Endothelial cell of umbilical vein (primary cell): ENCODE measurements around the gene COG5. TPM values are rescaled to one million over a fixed set of nuclear protein-coding genes. Genes with fewer than 3 reads are reported as not detected.

Source experiments
- BruUV-seq: library from RNA; stranded (reverse); fragments of 400-500 nt; replicated peaks from 2 replicates; lab custom pipeline; 2021; lab: Mats Ljungman, UMichigan
- CTCF ChIA-PET: fragments of 300-600, 350-600 bp; sonication (Branson Sonifier 250); formaldehyde crosslinking; loops from one replicate; lab custom pipeline; 2021; ENCODE audit warnings: antibody characterized with exemption, inconsistent platforms; lab: Charles Lee
- POLR2A ChIA-PET: fragments of 300-600, 350-600 bp; sonication (Branson Sonifier 250); formaldehyde crosslinking; loops from one replicate; lab custom pipeline; 2021; ENCODE audit warnings: antibody characterized with exemption, inconsistent platforms; lab: Charles Lee
- DNase-seq: peaks from one replicate; pipeline ENCODE4 v3.0.0-alpha.2; 2011; ENCODE audit warnings: low read depth, low spot score
- FAIRE-seq: peaks from 2 replicates; lab custom pipeline; 2011; peaks lifted over from hg19 to GRCh38; lab: Jason Lieb, UNC
- H2AFZ ChIP-seq: 2 replicates; pipeline ENCODE4 v1.6.0; 2012; ENCODE audit warnings: low read depth, low read length, control low read depth, inconsistent platforms
- H3K27ac ChIP-seq: 2 replicates; pipeline ENCODE4 v1.5.1; 2011; ENCODE audit warnings: low read depth, mild to moderate bottlenecking, control low read depth, low read length, moderate library complexity; ENCODE audit not compliant: insufficient read depth
- H3K27me3 ChIP-seq, 2 experiments: 2 replicates each; pipeline versions ENCODE4 v1.6.0 to v1.6.1; 2011; ENCODE audit warnings: low read length in 2 of 2, mixed read lengths in 1 of 2; ENCODE audit not compliant: control insufficient read depth in 2 of 2, insufficient read depth in 2 of 2
- H3K36me3 ChIP-seq, 2 experiments: 2 replicates in 1 of 2; 3 replicates in 1 of 2; pipeline ENCODE4 v1.5.1; 2011; ENCODE audit warnings: low read length in 2 of 2, mild to moderate bottlenecking in 1 of 2, moderate library complexity in 1 of 2; ENCODE audit not compliant: control insufficient read depth in 2 of 2, insufficient read depth in 2 of 2; ENCODE audit errors: extremely low read depth in 1 of 2
- H3K4me1 ChIP-seq: 3 replicates; pipeline ENCODE4 v1.5.1; 2011; ENCODE audit warnings: mild to moderate bottlenecking, low read length; ENCODE audit not compliant: control insufficient read depth, insufficient read depth; ENCODE audit errors: extremely low read depth
- H3K4me2 ChIP-seq: 2 replicates; pipeline ENCODE4 v1.6.1; 2011; ENCODE audit warnings: low read length, control low read depth, mixed read lengths; ENCODE audit not compliant: insufficient read depth
- H3K4me3 ChIP-seq, 3 experiments: fragments of 200-600 bp in 1 of 3; sonication (generic), shearing (Covaris generic) in 1 of 3; replicated peaks in 1 of 3; 2 replicates each; pipeline ENCODE4 v1.5.1; 2011 to 2016; ENCODE audit warnings: control low read depth in 3 of 3, low read length in 3 of 3, mild to moderate bottlenecking in 2 of 3, inconsistent platforms in 1 of 3, low read depth in 1 of 3, moderate library complexity in 1 of 3; ENCODE audit not compliant: insufficient read depth in 1 of 3
- H3K79me2 ChIP-seq: 2 replicates; pipeline ENCODE4 v1.6.0; 2012; ENCODE audit warnings: low read length, inconsistent platforms; ENCODE audit not compliant: control insufficient read depth, insufficient read depth
- H3K9ac ChIP-seq: replicated peaks from 2 replicates; pipeline ENCODE3; 2011; ENCODE audit warnings: low read length, control low read depth; ENCODE audit not compliant: insufficient read depth; ENCODE audit errors: extremely low read depth
- H3K9me1 ChIP-seq: replicated peaks from 3 replicates; pipeline ENCODE4 v1.6.0; 2011; ENCODE audit warnings: mild to moderate bottlenecking, low read length; ENCODE audit not compliant: control insufficient read depth, insufficient read depth; ENCODE audit errors: extremely low read depth
- H3K9me3 ChIP-seq: replicated peaks from 2 replicates; pipeline ENCODE4 v1.5.1; 2012; ENCODE audit warnings: low read length, inconsistent platforms; ENCODE audit not compliant: control insufficient read depth, insufficient read depth
- H4K20me1 ChIP-seq: replicated peaks from 2 replicates; pipeline ENCODE3; 2011; ENCODE audit warnings: mild to moderate bottlenecking, low read length; ENCODE audit not compliant: control insufficient read depth, insufficient read depth; ENCODE audit errors: extremely low read depth
- EZH2 ChIP-seq: IDR thresholded peaks from 2 replicates; pipeline ENCODE4 v1.6.1; 2012; ENCODE audit warnings: borderline replicate concordance, low read depth, mild to moderate bottlenecking, moderate library complexity, low read length, inconsistent platforms; ENCODE audit not compliant: severe bottlenecking
- FOS ChIP-seq: IDR thresholded peaks from 2 replicates; pipeline ENCODE4 v1.6.1; 2011; ENCODE audit warnings: mild to moderate bottlenecking, low read length, moderate library complexity, borderline replicate concordance; ENCODE audit not compliant: insufficient read depth
- JUN ChIP-seq: IDR thresholded peaks from 2 replicates; pipeline ENCODE4 v1.6.1; 2011; ENCODE audit warnings: borderline replicate concordance, low read depth; ENCODE audit not compliant: insufficient read length, insufficient read depth
- MYC ChIP-seq: IDR thresholded peaks from one replicate; pipeline ENCODE4 v1.6.1; 2011; ENCODE audit warnings: mild to moderate bottlenecking, low read depth, low read length
- POLR2AphosphoS5 ChIP-seq: IDR thresholded peaks from 2 replicates; pipeline ENCODE4 v1.6.1; 2012; ENCODE audit warnings: low read depth, mild to moderate bottlenecking, control low read depth, low read length, moderate library complexity; ENCODE audit not compliant: insufficient read depth
- dilution Hi-C: fragments of 300-500 bp; cut with MboI; formaldehyde crosslinking; loops from one replicate; pipeline ENCODE4 v1.15.0; 2019; ENCODE audit warnings: low sequenced_read_pairs; ENCODE audit not compliant: extremely low pct_ligation_motif_present
- intact Hi-C: fragments of 100-400 bp; cut with micrococcal nuclease; formaldehyde crosslinking; loops from one replicate; pipeline ENCODE4 v1.10.0; 2022
- polyA plus RNA-seq, 4 experiments: library from polyadenylated mRNA; depleted of rRNA in 3 of 4; stranded (reverse) in 3 of 4; unstranded in 1 of 4; fragments of >200 nt; gene quantifications; 2 replicates each; pipeline versions ENCODE4 v1.2.1 to v1.2.3, GENCODE V29; 2011 to 2012; ENCODE audit warnings: missing spikeins in 1 of 4
- total RNA-seq: library from RNA; stranded (reverse); gene quantifications from 2 replicates; pipeline ENCODE4 v1.2.3, GENCODE V29; 2021
- TF ChIP-seq, protein P1 (sequence below), 2 donors: IDR thresholded peaks; 1 replicate in 1 of 2; 2 replicates in 1 of 2; pipeline ENCODE4 v1.5.1; 2011; ENCODE audit warnings: low read length in 2 of 2, mild to moderate bottlenecking in 2 of 2, moderate library complexity in 2 of 2, control low read depth in 1 of 2, inconsistent platforms in 1 of 2, low read depth in 1 of 2; ENCODE audit not compliant: insufficient read depth in 1 of 2; ENCODE audit errors: extremely low read depth in 1 of 2
- TF ChIP-seq, protein P2 (sequence below): IDR thresholded peaks from 2 replicates; pipeline ENCODE4 v1.6.1; 2011; ENCODE audit not compliant: insufficient read depth, insufficient read length

COG5 gene
- total and polyA plus RNA-seq, 2 donors (not counting 3 experiments of a cell fraction or from before 2014, with no cell fraction given), result 18.8 to 45.3 TPM

- no peak within 1 kb of the TSS for H3K4me2 ChIP-seq
- no peaks in the 10 kb centered on the region for H3K27me3 ChIP-seq
- DNase-seq (no peak), FAIRE-seq (no peak)
- dilution Hi-C loops (no loop called here), intact Hi-C loops (loop anchor here (10.0 kb wide), 1 partner anchor 125 kb away; no protein-coding TSS in a partner anchor)
- no peaks in the 10 kb centered on the region for H3K79me2 ChIP-seq
- no peaks in the 10 kb centered on the region for H4K20me1 ChIP-seq
- no peaks in the 10 kb centered on the region for H3K36me3 ChIP-seq
- H3K9ac ChIP-seq, result no peak within 1 kb of the TSS
- CTCF ChIA-PET, result no interaction called here
- no peak within 1 kb of the TSS for H2AFZ ChIP-seq
- H3K27ac ChIP-seq, result no peak within 1 kb of the TSS
- H3K4me3 ChIP-seq, result no peak within 1 kb of the TSS
- H3K9me1 ChIP-seq, result no peaks in the 10 kb centered on the region
- no peak for TF ChIP-seq EZH2
- TF ChIP-seq POLR2AphosphoS5, result no peak
- no peak for TF ChIP-seq JUN
- TF ChIP-seq, protein P1, sequence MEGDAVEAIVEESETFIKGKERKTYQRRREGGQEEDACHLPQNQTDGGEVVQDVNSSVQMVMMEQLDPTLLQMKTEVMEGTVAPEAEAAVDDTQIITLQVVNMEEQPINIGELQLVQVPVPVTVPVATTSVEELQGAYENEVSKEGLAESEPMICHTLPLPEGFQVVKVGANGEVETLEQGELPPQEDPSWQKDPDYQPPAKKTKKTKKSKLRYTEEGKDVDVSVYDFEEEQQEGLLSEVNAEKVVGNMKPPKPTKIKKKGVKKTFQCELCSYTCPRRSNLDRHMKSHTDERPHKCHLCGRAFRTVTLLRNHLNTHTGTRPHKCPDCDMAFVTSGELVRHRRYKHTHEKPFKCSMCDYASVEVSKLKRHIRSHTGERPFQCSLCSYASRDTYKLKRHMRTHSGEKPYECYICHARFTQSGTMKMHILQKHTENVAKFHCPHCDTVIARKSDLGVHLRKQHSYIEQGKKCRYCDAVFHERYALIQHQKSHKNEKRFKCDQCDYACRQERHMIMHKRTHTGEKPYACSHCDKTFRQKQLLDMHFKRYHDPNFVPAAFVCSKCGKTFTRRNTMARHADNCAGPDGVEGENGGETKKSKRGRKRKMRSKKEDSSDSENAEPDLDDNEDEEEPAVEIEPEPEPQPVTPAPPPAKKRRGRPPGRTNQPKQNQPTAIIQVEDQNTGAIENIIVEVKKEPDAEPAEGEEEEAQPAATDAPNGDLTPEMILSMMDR (IDR thresholded peaks at IDR 0.05; ENCODE audit: extremely low read depth in 1 of 2, insufficient read depth in 1 of 2, low read depth in 1 of 2, low read length in 2 of 2), result no peak
- TF ChIP-seq, protein P2, sequence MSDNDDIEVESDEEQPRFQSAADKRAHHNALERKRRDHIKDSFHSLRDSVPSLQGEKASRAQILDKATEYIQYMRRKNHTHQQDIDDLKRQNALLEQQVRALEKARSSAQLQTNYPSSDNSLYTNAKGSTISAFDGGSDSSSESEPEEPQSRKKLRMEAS, result no peak
- TF ChIP-seq MYC, result no peak
- TF ChIP-seq FOS, result no peak
- H3K9me3 ChIP-seq, result no peaks in the 10 kb centered on the region
- H3K4me1 ChIP-seq, result peaks cover 12% of the 10 kb centered on the region
- POLR2A ChIA-PET, result no interaction called here
- BruUV-seq, result no TSS peak
Observed at GRCh38 chr7:107469929-107470328, 93.8 kb downstream of the COG5 start, which contains the start of gene GPR22. GPR22 (plus strand) TSS chr7:107470057; CDS start chr7:107474061, 4,004 bp downstream.
